K562 (cell line): Measurements from ENCODE around the gene CCDC61. TPM values are rescaled to one million over a fixed set of nuclear protein-coding genes. Genes with fewer than 3 reads are reported as not detected.

Experiments
- ATAC-seq: fragments of 200-7000 bp; cut with Tn5 transposase; 3 replicates; pipeline ENCODE4 v1.9.1; 2020; ENCODE audit warnings: moderate library complexity
- BruUV-seq: library from RNA; stranded (reverse); fragments of 400-500 nt; replicated peaks from 2 replicates; lab custom pipeline; 2021; lab: Mats Ljungman, UMichigan
- CTCF ChIA-PET: fragments of 300-600 bp; formaldehyde crosslinking; extraction: SDS; loops from one replicate; lab custom pipeline; 2021; ENCODE audit warnings: low intra/inter-chr PET ratio; lab: Yijun Ruan, JAX
- POLR2A ChIA-PET: fragments of 300-600, 350-650 bp; sonication (Branson Sonifier 250); formaldehyde crosslinking; extraction: SDS; loops from one replicate; lab custom pipeline; 2021; ENCODE audit warnings: antibody characterized with exemption, inconsistent platforms; lab: Yijun Ruan, JAX
- DNase-seq, 4 experiments: peaks; one replicate each; pipeline versions ENCODE4 v3.0.0 to v3.0.0-alpha.2; 2011 to 2018; ENCODE audit warnings: low spot score in 3 of 4, mixed read lengths in 3 of 4; ENCODE audit errors: extremely low read depth in 1 of 4
- FAIRE-seq: peaks from 2 replicates; lab custom pipeline; 2011; peaks lifted over from hg19 to GRCh38; lab: Jason Lieb, UNC
- H2AFZ ChIP-seq: 2 replicates; pipeline ENCODE4 v1.6.0; 2011; ENCODE audit warnings: low read depth, low read length, control low read depth, inconsistent platforms
- H3K27ac ChIP-seq: fragments of 200-600 bp; 3 replicates; pipeline ENCODE4 v1.8.0; 2011; ENCODE audit warnings: low read depth, mild to moderate bottlenecking, control low read depth, inconsistent platforms, low read length, moderate library complexity, mixed read lengths; ENCODE audit errors: extremely low read depth
- H3K27me3 ChIP-seq, 2 experiments: fragments of 300-600 bp in 1 of 2; 2 replicates in 1 of 2; 3 replicates in 1 of 2; pipeline versions ENCODE4 v1.6.0 to v1.8.0; 2011; ENCODE audit warnings: inconsistent platforms in 2 of 2, low read length in 2 of 2, mild to moderate bottlenecking in 1 of 2, mixed read lengths in 1 of 2, moderate library complexity in 1 of 2; ENCODE audit not compliant: control insufficient read depth in 2 of 2, insufficient read depth in 2 of 2
- H3K36me3 ChIP-seq: fragments of 300-600 bp; 3 replicates; pipeline ENCODE4 v1.8.0; 2011; ENCODE audit warnings: mild to moderate bottlenecking, low read length, inconsistent platforms; ENCODE audit not compliant: control insufficient read depth, insufficient read depth
- H3K4me1 ChIP-seq, 2 experiments: fragments of 200-600 bp in 1 of 2; replicated peaks in 1 of 2; 2 replicates in 1 of 2; 3 replicates in 1 of 2; pipeline versions ENCODE4 v1.5.1 to v1.8.0; 2011; ENCODE audit warnings: inconsistent platforms in 2 of 2, low read length in 2 of 2, mild to moderate bottlenecking in 1 of 2, mixed read lengths in 1 of 2, moderate library complexity in 1 of 2; ENCODE audit not compliant: control insufficient read depth in 2 of 2, insufficient read depth in 2 of 2
- H3K4me2 ChIP-seq: 2 replicates; pipeline ENCODE4 v1.6.1; 2011; ENCODE audit warnings: low read length, control low read depth, inconsistent platforms, mixed read lengths; ENCODE audit not compliant: insufficient read depth
- H3K4me3 ChIP-seq: fragments of 200-600 bp; sonication (generic), shearing (Covaris generic); 2 replicates; pipeline ENCODE4 v1.5.1; 2016; ENCODE audit warnings: control low read depth, inconsistent platforms
- H3K79me2 ChIP-seq: fragments of 200-600 bp; 3 replicates; pipeline ENCODE4 v1.8.0; 2011; ENCODE audit warnings: low read length, inconsistent platforms; ENCODE audit not compliant: control insufficient read depth, insufficient read depth
- H3K9ac ChIP-seq, 2 experiments: 2 replicates each; pipeline versions ENCODE4 v1.6.0 to v1.6.1; 2011; ENCODE audit warnings: low read depth in 2 of 2, low read length in 2 of 2, control low read depth in 1 of 2, inconsistent platforms in 1 of 2, mild to moderate bottlenecking in 1 of 2, mixed read lengths in 1 of 2; ENCODE audit not compliant: insufficient read depth in 1 of 2
- H3K9me1 ChIP-seq: one replicate; pipeline ENCODE4 v1.6.0; 2011; ENCODE audit warnings: inconsistent platforms, mild to moderate bottlenecking, low read length, moderate library complexity; ENCODE audit not compliant: control insufficient read depth, insufficient read depth
- H3K9me3 ChIP-seq: replicated peaks from 2 replicates; pipeline ENCODE4 v1.5.1; 2011; ENCODE audit warnings: low read depth, low read length, inconsistent platforms; ENCODE audit not compliant: control insufficient read depth, insufficient read depth
- H4K20me1 ChIP-seq: replicated peaks from 2 replicates; pipeline ENCODE4 v1.6.1; 2011; ENCODE audit warnings: low read length, inconsistent platforms, mixed read lengths; ENCODE audit not compliant: control insufficient read depth, insufficient read depth
- GABPA ChIP-seq: fragments of 200-800 bp; sonication (Bioruptor generic); conservative IDR thresholded peaks from 2 replicates; pipeline ENCODE4 v1.6.1; 2016; ENCODE audit warnings: low read depth, missing genetic modification characterization, missing compliant biosample characterization
- KAT8 ChIP-seq: fragments of 450-650 bp; IDR thresholded peaks from 2 replicates; pipeline ENCODE4 v1.6.1; 2016; ENCODE audit warnings: low read depth, mild to moderate bottlenecking
- LCOR ChIP-seq: sonication (generic); formaldehyde crosslinking; IDR thresholded peaks from 2 replicates; pipeline ENCODE4 v1.8.0; 2022; ENCODE audit warnings: mild to moderate bottlenecking, missing genetic modification reagents
- PATZ1 ChIP-seq: fragments of 250-450 bp; sonication (Bioruptor Pico); IDR thresholded peaks from 2 replicates; pipeline ENCODE4 v1.5.0; 2020; ENCODE audit warnings: mild to moderate bottlenecking, borderline replicate concordance
- POLR2G ChIP-seq: fragments of 200-400 bp; formaldehyde crosslinking; IDR thresholded peaks from 2 replicates; pipeline ENCODE4 v1.6.1; 2017; ENCODE audit warnings: low read depth, mild to moderate bottlenecking, antibody characterized with exemption, low read length, moderate library complexity
- RFX7 ChIP-seq: fragments of 250-450 bp; sonication (Bioruptor Pico); IDR thresholded peaks from 2 replicates; pipeline ENCODE4 v1.5.1; 2021; ENCODE audit warnings: mild to moderate bottlenecking
- TCF7L2 ChIP-seq: fragments of 150-350 bp; IDR thresholded peaks from 2 replicates; pipeline ENCODE4 v1.6.1; 2016; ENCODE audit warnings: low read depth, mild to moderate bottlenecking, low read length, moderate library complexity
- ZNF184 ChIP-seq: sonication (generic); formaldehyde crosslinking; IDR thresholded peaks from 2 replicates; pipeline ENCODE4 v1.5.0; 2020; ENCODE audit warnings: missing genetic modification reagents
- ZNF707 ChIP-seq: fragments of 250-450 bp; sonication (Bioruptor Pico); conservative IDR thresholded peaks from 2 replicates; pipeline ENCODE4 v1.8.0; 2022; ENCODE audit warnings: inconsistent platforms, mild to moderate bottlenecking, moderate library complexity
- ZNF75A ChIP-seq: fragments of 450-650 bp; formaldehyde crosslinking; IDR thresholded peaks from 2 replicates; pipeline ENCODE4 v1.4.0; 2020; ENCODE audit warnings: mild to moderate bottlenecking
- WGBS: fragments of 100-300 bp; shearing (Covaris generic); methylation state at CpG from one replicate; pipeline ENCODE4 v1.1.6; 2016; ENCODE audit warnings: low coverage, mixed read lengths; ENCODE audit not compliant: insufficient coverage; ENCODE audit errors: missing lambda C conversion rate; 5-methylcytosine and 5-hydroxymethylcytosine counted together
- in situ Hi-C: fragments of 300-500 bp; cut with MboI; formaldehyde crosslinking; loops from 4 replicates; pipeline ENCODE4 v1.15.0; 2018; ENCODE audit warnings: inconsistent platforms, mixed read lengths
- intact Hi-C: fragments of 100-400 bp; cut with micrococcal nuclease; formaldehyde crosslinking; loops from 2 replicates; pipeline ENCODE4 v1.14.2; 2022
- polyA plus RNA-seq, 8 experiments: library from polyadenylated mRNA; depleted of rRNA in 4 of 8; stranded (reverse) in 5 of 8; unstranded in 3 of 8; fragments of >200 nt; fragmentation: Nextera tagmentation in 2 of 8; fragmentation: Illumina TruSeq in 1 of 8; extraction: Ambion mirVana in 2 of 8; extraction: Trizol in 1 of 8; gene quantifications; 2 replicates each; pipeline versions ENCODE4 v1.2.1 to v1.2.3, GENCODE V29; 2011 to 2014; ENCODE audit warnings: inconsistent platforms in 1 of 8, missing spikeins in 1 of 8
- total RNA-seq, 7 experiments: library from RNA; depleted of rRNA in 6 of 7; stranded (reverse); fragments of >200 nt in 6 of 7; fragmentation: Illumina TruSeq in 2 of 7; extraction: Trizol in 2 of 7; gene quantifications; 2 replicates each; pipeline versions ENCODE4 v1.2.1 to v1.2.3, GENCODE V29; 2011 to 2021; ENCODE audit warnings: low replicate concordance in 1 of 7

Gene CCDC61
- total and polyA plus RNA-seq, 9 of the 15 experiments (the other 6 are each of a cell fraction or from before 2014, with no cell fraction given) = 0.07 to 27.0 (median 10.3) TPM

- TF ChIP-seq ZNF184 (CRISPR knock-in tag) = no peak
- no peak for TF ChIP-seq ZNF75A (CRISPR knock-in tag)
- no peak for TF ChIP-seq TCF7L2
- no peak for TF ChIP-seq PATZ1 (CRISPR knock-in tag)
- no peak for TF ChIP-seq KAT8
- TF ChIP-seq ZNF707 (CRISPR knock-in tag) = no peak
- no peak for TF ChIP-seq GABPA
- no peak for TF ChIP-seq RFX7 (CRISPR knock-in tag)
Measured at GRCh38 chr19:46018729-46019251, 23.5 kb downstream of the CCDC61 start (continued).

GRCh38 chr19:46019270-46019669 lies 24.0 kb downstream of the CCDC61 start:
- in situ Hi-C loops = no loop called here
- H2AFZ ChIP-seq = no peak overlapping the region
- WGBS = 83% methylated on average over 9 of the region's 13 CpGs
- FAIRE-seq = no peak
- no peak overlapping the region for H3K9ac ChIP-seq
- peaks cover 2% of the 10 kb centered on the region; the same call in 1 of the 2 replicates for H4K20me1 ChIP-seq
- no peak overlapping the region for H3K27ac ChIP-seq
- ATAC-seq = no peak
- peak; percentile 24; the same call in 1 of the 2 replicates for TF ChIP-seq POLR2G
- no peak for TF ChIP-seq LCOR (CRISPR knock-in tag)
- peaks cover 8 to 47% of the 10 kb centered on the region in 2 experiments; a peak in 4 of 5 replicates for H3K4me1 ChIP-seq
- H3K9me1 ChIP-seq = no peaks in the 10 kb centered on the region
- BruUV-seq = no TSS peak
- H3K9me3 ChIP-seq = no peaks in the 10 kb centered on the region
- no peaks in the 10 kb centered on the region for H3K27me3 ChIP-seq
- H3K79me2 ChIP-seq = no peaks in the 10 kb centered on the region
- intact Hi-C loops = no loop called here
- no peak for DNase-seq
- ChIA-PET CTCF (no interaction called here), POLR2A (interaction anchor here (0.6 to 0.7 kb wide), 2 partner anchors 24 to 386 kb away, joined by 3 to 4 read pairs; partner anchors contain the start of gene CCDC61)
- peaks cover 14% of the 10 kb centered on the region; the same call in 1 of the 3 replicates for H3K36me3 ChIP-seq
- H3K4me3 ChIP-seq = no peak overlapping the region
- no peak overlapping the region for H3K4me2 ChIP-seq
